HG03521 (cell line): ENCODE results near the gene HSH2D.
"Not testable (repeated sequence)": the region's sequence is repeated elsewhere in the genome, so short reads cannot be mapped to it uniquely, and the experiment has no call there.

Experiments
- ATAC-seq: cut with Tn5 transposase; IDR thresholded peaks from one replicate; pipeline ENCODE4 v1.9.1; 2021; ENCODE audit warnings: mild to moderate bottlenecking, moderate library complexity; ENCODE audit not compliant: unreplicated experiment

HSH2D gene

GRCh38 chr19:16119075-16119857, 24.2 kb upstream of the HSH2D start:
- ATAC-seq, result not testable (repeated sequence)

GRCh38 chr19:16121141-16121540, 22.3 kb upstream of the HSH2D start:
- no peak for ATAC-seq

GRCh38 chr19:16121967-16122366, 21.5 kb upstream of the HSH2D start:
- ATAC-seq, result no peak

- ATAC-seq, result no peak
Observed at GRCh38 chr19:16124953-16125352, 18.5 kb upstream of the HSH2D start.

GRCh38 chr19:16125737-16126495, 17.6 kb upstream of the HSH2D start:
- ATAC-seq, result no peak

GRCh38 chr19:16127080-16127479, 16.4 kb upstream of the HSH2D start:
- no peak for ATAC-seq

- no peak for ATAC-seq
Observed at GRCh38 chr19:16127776-16128371, 15.6 kb upstream of the HSH2D start.

GRCh38 chr19:16131648-16132047, 11.8 kb upstream of the HSH2D start:
- no peak for ATAC-seq

- no peak for ATAC-seq
Observed at GRCh38 chr19:16133818-16134217, 9.7 kb upstream of the HSH2D start.

GRCh38 chr19:16134510-16134909, 9.0 kb upstream of the HSH2D start:
- no peak for ATAC-seq

- no peak for ATAC-seq
Observed at GRCh38 chr19:16135430-16136127, 7.9 kb upstream of the HSH2D start.

GRCh38 chr19:16136185-16136999, 7.1 kb upstream of the HSH2D start:
- ATAC-seq, result no peak

GRCh38 chr19:16139752-16140151, 3.7 kb upstream of the HSH2D start:
- ATAC-seq, result no peak

GRCh38 chr19:16141043-16141442, 2.4 kb upstream of the HSH2D start:
- no peak for ATAC-seq

- no peak for ATAC-seq
Observed at GRCh38 chr19:16142032-16142580, 1.4 kb upstream of the HSH2D start.

GRCh38 chr19:16144216-16144581, 714 bp downstream of the HSH2D start:
- ATAC-seq, result no peak

- ATAC-seq, result no peak
Observed at GRCh38 chr19:16146112-16146511, 2.6 kb downstream of the HSH2D start.

- ATAC-seq, result no peak
Observed at GRCh38 chr19:16148443-16149229, 5.2 kb downstream of the HSH2D start.

GRCh38 chr19:16153582-16154336, 10.3 kb downstream of the HSH2D start:
- ATAC-seq, result no peak
